Endothelial cell of umbilical vein (primary cell): Measurements from ENCODE around the gene MIEF1. TPM values are rescaled to one million over a fixed set of nuclear protein-coding genes. Genes with fewer than 3 reads are reported as not detected.

Experiments used
- BruUV-seq: library from RNA; stranded (reverse); fragments of 400-500 nt; replicated peaks from 2 replicates; lab custom pipeline; 2021; lab: Mats Ljungman, UMichigan
- CTCF ChIA-PET: fragments of 300-600, 350-600 bp; sonication (Branson Sonifier 250); formaldehyde crosslinking; loops from one replicate; lab custom pipeline; 2021; ENCODE audit warnings: antibody characterized with exemption, inconsistent platforms; lab: Charles Lee
- POLR2A ChIA-PET: fragments of 300-600, 350-600 bp; sonication (Branson Sonifier 250); formaldehyde crosslinking; loops from one replicate; lab custom pipeline; 2021; ENCODE audit warnings: antibody characterized with exemption, inconsistent platforms; lab: Charles Lee
- DNase-seq: peaks from one replicate; pipeline ENCODE4 v3.0.0-alpha.2; 2011; ENCODE audit warnings: low read depth, low spot score
- FAIRE-seq: peaks from 2 replicates; lab custom pipeline; 2011; peaks lifted over from hg19 to GRCh38; lab: Jason Lieb, UNC
- H2AFZ ChIP-seq: 2 replicates; pipeline ENCODE4 v1.6.0; 2012; ENCODE audit warnings: low read depth, low read length, control low read depth, inconsistent platforms
- H3K27ac ChIP-seq: 2 replicates; pipeline ENCODE4 v1.5.1; 2011; ENCODE audit warnings: low read depth, mild to moderate bottlenecking, control low read depth, low read length, moderate library complexity; ENCODE audit not compliant: insufficient read depth
- H3K27me3 ChIP-seq, 2 experiments: 2 replicates each; pipeline versions ENCODE4 v1.6.0 to v1.6.1; 2011; ENCODE audit warnings: low read length in 2 of 2, mixed read lengths in 1 of 2; ENCODE audit not compliant: control insufficient read depth in 2 of 2, insufficient read depth in 2 of 2
- H3K36me3 ChIP-seq, 2 experiments: 2 replicates in 1 of 2; 3 replicates in 1 of 2; pipeline ENCODE4 v1.5.1; 2011; ENCODE audit warnings: low read length in 2 of 2, mild to moderate bottlenecking in 1 of 2, moderate library complexity in 1 of 2; ENCODE audit not compliant: control insufficient read depth in 2 of 2, insufficient read depth in 2 of 2; ENCODE audit errors: extremely low read depth in 1 of 2
- H3K4me1 ChIP-seq: 3 replicates; pipeline ENCODE4 v1.5.1; 2011; ENCODE audit warnings: mild to moderate bottlenecking, low read length; ENCODE audit not compliant: control insufficient read depth, insufficient read depth; ENCODE audit errors: extremely low read depth
- H3K4me2 ChIP-seq: 2 replicates; pipeline ENCODE4 v1.6.1; 2011; ENCODE audit warnings: low read length, control low read depth, mixed read lengths; ENCODE audit not compliant: insufficient read depth
- H3K4me3 ChIP-seq, 3 experiments: fragments of 200-600 bp in 1 of 3; sonication (generic), shearing (Covaris generic) in 1 of 3; replicated peaks in 1 of 3; 2 replicates each; pipeline ENCODE4 v1.5.1; 2011 to 2016; ENCODE audit warnings: control low read depth in 3 of 3, low read length in 3 of 3, mild to moderate bottlenecking in 2 of 3, inconsistent platforms in 1 of 3, low read depth in 1 of 3, moderate library complexity in 1 of 3; ENCODE audit not compliant: insufficient read depth in 1 of 3
- H3K79me2 ChIP-seq: 2 replicates; pipeline ENCODE4 v1.6.0; 2012; ENCODE audit warnings: low read length, inconsistent platforms; ENCODE audit not compliant: control insufficient read depth, insufficient read depth
- H3K9ac ChIP-seq: replicated peaks from 2 replicates; pipeline ENCODE3; 2011; ENCODE audit warnings: low read length, control low read depth; ENCODE audit not compliant: insufficient read depth; ENCODE audit errors: extremely low read depth
- H3K9me1 ChIP-seq: replicated peaks from 3 replicates; pipeline ENCODE4 v1.6.0; 2011; ENCODE audit warnings: mild to moderate bottlenecking, low read length; ENCODE audit not compliant: control insufficient read depth, insufficient read depth; ENCODE audit errors: extremely low read depth
- H3K9me3 ChIP-seq: replicated peaks from 2 replicates; pipeline ENCODE4 v1.5.1; 2012; ENCODE audit warnings: low read length, inconsistent platforms; ENCODE audit not compliant: control insufficient read depth, insufficient read depth
- H4K20me1 ChIP-seq: replicated peaks from 2 replicates; pipeline ENCODE3; 2011; ENCODE audit warnings: mild to moderate bottlenecking, low read length; ENCODE audit not compliant: control insufficient read depth, insufficient read depth; ENCODE audit errors: extremely low read depth
- CTCF ChIP-seq, 2 donors: IDR thresholded peaks; 1 replicate in 1 of 2; 2 replicates in 1 of 2; pipeline ENCODE4 v1.5.1; 2011; ENCODE audit warnings: low read length in 2 of 2, mild to moderate bottlenecking in 2 of 2, moderate library complexity in 2 of 2, control low read depth in 1 of 2, inconsistent platforms in 1 of 2, low read depth in 1 of 2; ENCODE audit not compliant: insufficient read depth in 1 of 2; ENCODE audit errors: extremely low read depth in 1 of 2
- EZH2 ChIP-seq: IDR thresholded peaks from 2 replicates; pipeline ENCODE4 v1.6.1; 2012; ENCODE audit warnings: borderline replicate concordance, low read depth, mild to moderate bottlenecking, moderate library complexity, low read length, inconsistent platforms; ENCODE audit not compliant: severe bottlenecking
- FOS ChIP-seq: IDR thresholded peaks from 2 replicates; pipeline ENCODE4 v1.6.1; 2011; ENCODE audit warnings: mild to moderate bottlenecking, low read length, moderate library complexity, borderline replicate concordance; ENCODE audit not compliant: insufficient read depth
- GATA2 ChIP-seq: IDR thresholded peaks from 2 replicates; pipeline ENCODE4 v1.7.0; 2011; ENCODE audit warnings: low read depth, mild to moderate bottlenecking, moderate library complexity, mixed read lengths, low read length; ENCODE audit not compliant: insufficient read length, insufficient read depth
- JUN ChIP-seq: IDR thresholded peaks from 2 replicates; pipeline ENCODE4 v1.6.1; 2011; ENCODE audit warnings: borderline replicate concordance, low read depth; ENCODE audit not compliant: insufficient read length, insufficient read depth
- MYC ChIP-seq: IDR thresholded peaks from one replicate; pipeline ENCODE4 v1.6.1; 2011; ENCODE audit warnings: mild to moderate bottlenecking, low read depth, low read length
- POLR2AphosphoS5 ChIP-seq: IDR thresholded peaks from 2 replicates; pipeline ENCODE4 v1.6.1; 2012; ENCODE audit warnings: low read depth, mild to moderate bottlenecking, control low read depth, low read length, moderate library complexity; ENCODE audit not compliant: insufficient read depth
- dilution Hi-C: fragments of 300-500 bp; cut with MboI; formaldehyde crosslinking; loops from one replicate; pipeline ENCODE4 v1.15.0; 2019; ENCODE audit warnings: low sequenced_read_pairs; ENCODE audit not compliant: extremely low pct_ligation_motif_present
- intact Hi-C: fragments of 100-400 bp; cut with micrococcal nuclease; formaldehyde crosslinking; loops from one replicate; pipeline ENCODE4 v1.10.0; 2022
- polyA plus RNA-seq, 4 experiments: library from polyadenylated mRNA; depleted of rRNA in 3 of 4; stranded (reverse) in 3 of 4; unstranded in 1 of 4; fragments of >200 nt; gene quantifications; 2 replicates each; pipeline versions ENCODE4 v1.2.1 to v1.2.3, GENCODE V29; 2011 to 2012; ENCODE audit warnings: missing spikeins in 1 of 4
- total RNA-seq: library from RNA; stranded (reverse); gene quantifications from 2 replicates; pipeline ENCODE4 v1.2.3, GENCODE V29; 2021

The MIEF1 gene
- total and polyA plus RNA-seq, 2 donors (not counting 3 experiments of a cell fraction or from before 2014, with no cell fraction given), result 14.2 to 31.1 TPM

GRCh38 chr22:39463931-39464390, 38.1 kb upstream of the MIEF1 start:
- POLR2A ChIA-PET, result no interaction called here

More at GRCh38 chr22:39463931-39464390, 38.1 kb upstream of the MIEF1 start:
- H3K9ac ChIP-seq, result no peak overlapping the region
- no peak overlapping the region for H3K4me2 ChIP-seq
- FAIRE-seq (no peak), DNase-seq (no peak)
- H3K79me2 ChIP-seq, result no peaks in the 10 kb centered on the region
- no peaks in the 10 kb centered on the region for H4K20me1 ChIP-seq
- intact Hi-C loops, result no loop called here
- H3K27ac ChIP-seq, result no peak overlapping the region
- H3K9me1 ChIP-seq, result no peaks in the 10 kb centered on the region
- H3K4me3 ChIP-seq, result no peak overlapping the region
- H3K27me3 ChIP-seq, result peaks cover 0 to under 1% of the 10 kb centered on the region in 2 experiments
- dilution Hi-C loops, result no loop called here
- no peak overlapping the region for H2AFZ ChIP-seq
- H3K4me1 ChIP-seq, result no peaks in the 10 kb centered on the region
- no TSS peak for BruUV-seq
- H3K9me3 ChIP-seq, result no peaks in the 10 kb centered on the region
- TF ChIP-seq FOS, result no peak
- TF ChIP-seq CTCF (IDR thresholded peaks at IDR 0.05; ENCODE audit: extremely low read depth in 1 of 2, insufficient read depth in 1 of 2, low read depth in 1 of 2, low read length in 2 of 2), result no peak
- no peak for TF ChIP-seq POLR2AphosphoS5
- TF ChIP-seq JUN, result no peak
- TF ChIP-seq GATA2, result no peak
- TF ChIP-seq EZH2, result no peak
- no peak for TF ChIP-seq MYC
- CTCF ChIA-PET, result interaction anchor here (0.8 to 1.5 kb wide), 4 partner anchors 14 to 51 kb away, joined by 3 to 4 read pairs (median 3); no protein-coding TSS in a partner anchor
- H3K36me3 ChIP-seq, result no peaks in the 10 kb centered on the region
